Effector CD8-positive, alpha-beta T cell (primary cell): ENCODE measurements around the gene NEURL4.

Experiments
- DNase-seq: peaks from one replicate; lab custom pipeline; 2025; lab: John Stamatoyannopoulos, UW

Gene NEURL4

GRCh38 chr17:7279448-7279847 is 49.7 kb downstream of the NEURL4 start:
- DNase-seq, result no peak

- DNase-seq, result no peak
Measured at GRCh38 chr17:7266784-7267183, 62.4 kb downstream of the NEURL4 start.
